GM21360 (cell line): ENCODE results near the gene SRGAP3.
"Not testable (repeated sequence)": the region's sequence is repeated elsewhere in the genome, so short reads cannot be mapped to it uniquely, and the experiment has no call there.

Source experiments
- ATAC-seq: cut with Tn5 transposase; IDR thresholded peaks from one replicate; pipeline ENCODE4 v1.9.1; 2021; ENCODE audit warnings: mild to moderate bottlenecking, moderate library complexity; ENCODE audit not compliant: unreplicated experiment

The SRGAP3 gene

GRCh38 chr3:9098716-9099675 lies 150.4 kb downstream of the SRGAP3 start:
- ATAC-seq: no peak

- ATAC-seq: no peak
These were observed 152.0 kb downstream of the SRGAP3 start for GRCh38 chr3:9097495-9097894.

GRCh38 chr3:9091486-9092235 lies 157.8 kb downstream of the SRGAP3 start:
- ATAC-seq: no peak

GRCh38 chr3:9088441-9089353 lies 160.7 kb downstream of the SRGAP3 start:
- no peak for ATAC-seq

- no peak for ATAC-seq
These were observed 161.5 kb downstream of the SRGAP3 start for GRCh38 chr3:9087831-9088413.

GRCh38 chr3:9085428-9085827 lies 164.0 kb downstream of the SRGAP3 start:
- not testable (repeated sequence) for ATAC-seq

- ATAC-seq: no peak
These were observed 168.1 kb downstream of the SRGAP3 start for GRCh38 chr3:9081184-9081818.

- no peak for ATAC-seq
These were observed 169.3 kb downstream of the SRGAP3 start for GRCh38 chr3:9080163-9080562.

GRCh38 chr3:9079676-9080075 lies 169.8 kb downstream of the SRGAP3 start:
- ATAC-seq: no peak

GRCh38 chr3:9078561-9079240 lies 170.7 kb downstream of the SRGAP3 start:
- ATAC-seq: no peak

- ATAC-seq: no peak
These were observed 172.4 kb downstream of the SRGAP3 start for GRCh38 chr3:9077029-9077428.

GRCh38 chr3:9075762-9076161 lies 173.7 kb downstream of the SRGAP3 start:
- no peak for ATAC-seq

- ATAC-seq: no peak
These were observed 175.4 kb downstream of the SRGAP3 start for GRCh38 chr3:9074079-9074478.

GRCh38 chr3:9072667-9073009 lies 176.8 kb downstream of the SRGAP3 start:
- ATAC-seq: no peak

GRCh38 chr3:9071936-9072666 lies 177.3 kb downstream of the SRGAP3 start:
- ATAC-seq: no peak

GRCh38 chr3:9070961-9071360 lies 178.5 kb downstream of the SRGAP3 start:
- no peak for ATAC-seq

- no peak for ATAC-seq
These were observed 179.5 kb downstream of the SRGAP3 start for GRCh38 chr3:9069971-9070370.

GRCh38 chr3:9068051-9068450 lies 181.4 kb downstream of the SRGAP3 start:
- ATAC-seq: no peak
